HL-60/S4 treated with phorbol 12-myristate 13-acetate at 8.2 ng/mL for 4 days and 3 days (cell line): ENCODE results near the gene LRRC1.
"Not testable (repeated sequence)": the region's sequence is repeated elsewhere in the genome, so short reads cannot be mapped to it uniquely, and the experiment has no call there.

ENCODE experiments used
- in situ Hi-C: fragments of 300-500 bp; cut with MboI; formaldehyde crosslinking; loops from 2 replicates; pipeline ENCODE4 v1.15.0; 2022; ENCODE audit warnings: low sequenced_read_pairs

LRRC1 gene

GRCh38 chr6:53792016-53792415 lies 2.8 kb upstream of the LRRC1 start:
- in situ Hi-C loops, result no loop called here

- in situ Hi-C loops, result no loop called here
These were observed 1.9 kb upstream of the LRRC1 start for GRCh38 chr6:53792973-53793317.

- in situ Hi-C loops, result no loop called here
These were observed 1.3 kb upstream of the LRRC1 start for GRCh38 chr6:53793318-53794136.

GRCh38 chr6:53794137-53794719 lies 577 bp upstream of the LRRC1 start:
- in situ Hi-C loops, result no loop called here

GRCh38 chr6:53795340-53795701 lies 516 bp downstream of the LRRC1 start:
- in situ Hi-C loops, result no loop called here

GRCh38 chr6:53795702-53796450 lies 1.1 kb downstream of the LRRC1 start:
- in situ Hi-C loops, result no loop called here

- in situ Hi-C loops, result no loop called here
These were observed 1.6 kb downstream of the LRRC1 start for GRCh38 chr6:53796451-53796780.

GRCh38 chr6:53796791-53797190 lies 2.0 kb downstream of the LRRC1 start:
- in situ Hi-C loops, result no loop called here

GRCh38 chr6:53797304-53797703 lies 2.5 kb downstream of the LRRC1 start:
- in situ Hi-C loops, result no loop called here

GRCh38 chr6:53799340-53799739 lies 4.5 kb downstream of the LRRC1 start:
- in situ Hi-C loops, result no loop called here

- in situ Hi-C loops, result no loop called here
These were observed 6.2 kb downstream of the LRRC1 start for GRCh38 chr6:53801022-53801421.

- in situ Hi-C loops, result no loop called here
These were observed 7.8 kb downstream of the LRRC1 start for GRCh38 chr6:53802582-53802981.

GRCh38 chr6:53803081-53803860 lies 8.5 kb downstream of the LRRC1 start:
- in situ Hi-C loops, result no loop called here

- in situ Hi-C loops, result no loop called here
These were observed 10.2 kb downstream of the LRRC1 start for GRCh38 chr6:53805016-53805415.

- in situ Hi-C loops, result no loop called here
These were observed 10.9 kb downstream of the LRRC1 start for GRCh38 chr6:53805725-53806124.

- in situ Hi-C loops, result not testable (repeated sequence)
These were observed 12.8 kb downstream of the LRRC1 start for GRCh38 chr6:53807606-53808005.

- in situ Hi-C loops, result no loop called here
These were observed 13.6 kb downstream of the LRRC1 start for GRCh38 chr6:53808302-53808881.

GRCh38 chr6:53809691-53810090 lies 14.9 kb downstream of the LRRC1 start:
- in situ Hi-C loops, result no loop called here

- in situ Hi-C loops, result no loop called here
These were observed 16.3 kb downstream of the LRRC1 start for GRCh38 chr6:53811082-53811481.

- in situ Hi-C loops, result no loop called here
These were observed 16.9 kb downstream of the LRRC1 start for GRCh38 chr6:53811746-53812145.

- in situ Hi-C loops, result no loop called here
These were observed 18.3 kb downstream of the LRRC1 start for GRCh38 chr6:53813096-53813495.
